UCSD-AML1 (cell line): ENCODE results near the gene PRPF19.

Source experiments
- DNase-seq: peaks from one replicate; lab custom pipeline; 2025; ENCODE audit not compliant: unreplicated experiment; lab: John Stamatoyannopoulos, UW

The PRPF19 gene

GRCh38 chr11:60847281-60847680 lies 59.1 kb downstream of the PRPF19 start:
- no peak for DNase-seq

GRCh38 chr11:60845338-60845737 lies 61.0 kb downstream of the PRPF19 start:
- no peak for DNase-seq

- DNase-seq, result no peak
These were observed 61.5 kb downstream of the PRPF19 start for GRCh38 chr11:60844870-60845221.

- DNase-seq, result no peak
These were observed 62.1 kb downstream of the PRPF19 start for GRCh38 chr11:60844045-60844869.

- DNase-seq, result no peak
These were observed 63.5 kb downstream of the PRPF19 start for GRCh38 chr11:60842668-60843600.

- DNase-seq, result peak; percentile 95
These were observed 64.4 kb downstream of the PRPF19 start, which contains the start of gene CCDC86 for GRCh38 chr11:60841797-60842667. CCDC86 (plus strand) TSS chr11:60842113; CDS start chr11:60842125, 12 bp downstream.
